Measurements from ENCODE around the gene KICS2.
"Not testable (repeated sequence)": the region's sequence is repeated elsewhere in the genome, so short reads cannot be mapped to it uniquely, and the experiment has no call there.

KICS2 gene

GRCh38 chr12:64212119-64212746, 9.9 kb downstream of the KICS2 start:
- DNase-seq: no peak

GRCh38 chr12:64207453-64207852, 14.6 kb downstream of the KICS2 start:
- no peak for DNase-seq

GRCh38 chr12:64205542-64205941, 16.6 kb downstream of the KICS2 start:
- DNase-seq: no peak

- DNase-seq: no peak
Measured at GRCh38 chr12:64203775-64204174, 18.3 kb downstream of the KICS2 start.

GRCh38 chr12:64203036-64203435, 19.1 kb downstream of the KICS2 start:
- DNase-seq: no peak

- DNase-seq: not testable (repeated sequence)
Measured at GRCh38 chr12:64195841-64196240, 26.3 kb downstream of the KICS2 start.

GRCh38 chr12:64194333-64195149, 27.6 kb downstream of the KICS2 start:
- no peak for DNase-seq

- DNase-seq: no peak
Measured at GRCh38 chr12:64193931-64194330, 28.2 kb downstream of the KICS2 start.

GRCh38 chr12:64192644-64193444, 29.3 kb downstream of the KICS2 start:
- no peak for DNase-seq

GRCh38 chr12:64190140-64190539, 32.0 kb downstream of the KICS2 start:
- no peak for DNase-seq

- no peak for DNase-seq
Measured at GRCh38 chr12:64189530-64189929, 32.6 kb downstream of the KICS2 start.

- no peak for DNase-seq
Measured at GRCh38 chr12:64187794-64188193, 34.3 kb downstream of the KICS2 start.

GRCh38 chr12:64187370-64187769, 34.7 kb downstream of the KICS2 start:
- peak; percentile 12 for DNase-seq

- no peak for DNase-seq
Measured at GRCh38 chr12:64186789-64187188, 35.3 kb downstream of the KICS2 start.

GRCh38 chr12:64184216-64184615, 37.9 kb downstream of the KICS2 start:
- no peak for DNase-seq

GRCh38 chr12:64181430-64182291, 40.4 kb downstream of the KICS2 start:
- DNase-seq: peak; percentile 76

GRCh38 chr12:64180951-64181350, 41.1 kb downstream of the KICS2 start:
- DNase-seq: no peak

- DNase-seq: no peak
Measured at GRCh38 chr12:64178122-64178521, 44.0 kb downstream of the KICS2 start.

- DNase-seq: no peak
Measured at GRCh38 chr12:64177001-64177400, 45.1 kb downstream of the KICS2 start.

GRCh38 chr12:64175254-64175945, 46.7 kb downstream of the KICS2 start:
- DNase-seq: peak; percentile 30

GRCh38 chr12:64173456-64173855, 48.6 kb downstream of the KICS2 start:
- DNase-seq: no peak
